ENCODE measurements around the gene EMC9.

Gene EMC9

DNA sequence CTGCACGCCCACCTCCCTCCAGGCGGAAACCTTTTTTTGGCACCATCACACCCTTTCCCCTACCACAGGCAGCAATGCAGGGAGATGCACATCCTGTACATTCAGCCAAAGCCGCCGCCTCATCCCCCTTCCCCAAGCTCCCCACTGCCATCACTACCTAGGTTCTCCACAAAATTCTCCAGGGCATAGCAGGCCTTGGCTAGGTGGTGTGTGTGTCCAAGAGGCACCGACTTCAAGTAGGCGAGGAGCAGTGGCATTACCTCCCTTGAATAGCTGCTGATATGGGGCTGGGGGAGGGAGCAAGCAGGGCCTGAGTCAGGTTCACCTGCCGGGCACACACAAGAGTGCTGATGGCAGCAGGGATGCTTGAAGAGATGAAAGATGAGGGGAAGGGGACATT, 43.6 kb upstream of the EMC9 start:
- Histone ChIP-seq H3K27ac (no peak overlapping the region), H3K27me3 (ENCODE audit: insufficient read depth, low read depth) (no peaks in the 10 kb centered on the region), H3K4me3 (IDR thresholded peaks at IDR 0.05; ENCODE audit: insufficient read depth, low read depth, low read length) (no peak overlapping the region), H3K36me3 (ENCODE audit: insufficient read depth) (no peaks in the 10 kb centered on the region), H3K79me2 (ENCODE audit: insufficient read depth, low read depth) (peaks cover 7% of the 10 kb centered on the region; the same call in 1 of the 2 replicates), H2AFZ (ENCODE audit: low read depth) (no peak overlapping the region), H3K9ac (no peak overlapping the region), H3K4me1 (ENCODE audit: low read depth, poor library complexity, severe bottlenecking) (peaks cover 14% of the 10 kb centered on the region), H3K4me2 (no peak overlapping the region), H4K20me1 (ENCODE audit: insufficient read depth) (no peaks in the 10 kb centered on the region)
- no peak for TF ChIP-seq CTCF (conservative IDR thresholded peaks at IDR 0.05; ENCODE audit: low read depth, low read length)

GRCh38 chr14:24184104-24184970, 42.9 kb upstream of the EMC9 start:
- Histone ChIP-seq H2AFZ (ENCODE audit: low read depth) (no peak overlapping the region), H4K20me1 (ENCODE audit: insufficient read depth) (no peaks in the 10 kb centered on the region), H3K9ac (no peak overlapping the region), H3K4me2 (no peak overlapping the region), H3K27ac (no peak overlapping the region), H3K79me2 (ENCODE audit: insufficient read depth, low read depth) (peaks cover 7% of the 10 kb centered on the region; the same call in 1 of the 2 replicates), H3K27me3 (ENCODE audit: insufficient read depth, low read depth) (no peaks in the 10 kb centered on the region), H3K4me3 (IDR thresholded peaks at IDR 0.05; ENCODE audit: insufficient read depth, low read depth, low read length) (no peak overlapping the region), H3K4me1 (ENCODE audit: low read depth, poor library complexity, severe bottlenecking) (peaks cover 14% of the 10 kb centered on the region), H3K36me3 (ENCODE audit: insufficient read depth) (no peaks in the 10 kb centered on the region)
- TF ChIP-seq CTCF (conservative IDR thresholded peaks at IDR 0.05; ENCODE audit: low read depth, low read length): no peak

- no peaks in the 10 kb centered on the region for H3K36me3 ChIP-seq (ENCODE audit: insufficient read depth)
- no peak overlapping the region for H2AFZ ChIP-seq (ENCODE audit: low read depth)
- H3K4me2 ChIP-seq: no peak overlapping the region
- H3K9ac ChIP-seq: no peak overlapping the region
- TF ChIP-seq CTCF (conservative IDR thresholded peaks at IDR 0.05; ENCODE audit: low read depth, low read length): no peak
- H3K79me2 ChIP-seq (ENCODE audit: insufficient read depth, low read depth): peaks cover 7% of the 10 kb centered on the region; the same call in 1 of the 2 replicates
- H4K20me1 ChIP-seq (ENCODE audit: insufficient read depth): no peaks in the 10 kb centered on the region
- no peaks in the 10 kb centered on the region for H3K27me3 ChIP-seq (ENCODE audit: insufficient read depth, low read depth)
- no peak overlapping the region for H3K27ac ChIP-seq
- H3K4me3 ChIP-seq (IDR thresholded peaks at IDR 0.05; ENCODE audit: insufficient read depth, low read depth, low read length): no peak overlapping the region
- peaks cover 9% of the 10 kb centered on the region for H3K4me1 ChIP-seq (ENCODE audit: low read depth, poor library complexity, severe bottlenecking)
These were observed 41.7 kb upstream of the EMC9 start for GRCh38 chr14:24183014-24183481.

DNA sequence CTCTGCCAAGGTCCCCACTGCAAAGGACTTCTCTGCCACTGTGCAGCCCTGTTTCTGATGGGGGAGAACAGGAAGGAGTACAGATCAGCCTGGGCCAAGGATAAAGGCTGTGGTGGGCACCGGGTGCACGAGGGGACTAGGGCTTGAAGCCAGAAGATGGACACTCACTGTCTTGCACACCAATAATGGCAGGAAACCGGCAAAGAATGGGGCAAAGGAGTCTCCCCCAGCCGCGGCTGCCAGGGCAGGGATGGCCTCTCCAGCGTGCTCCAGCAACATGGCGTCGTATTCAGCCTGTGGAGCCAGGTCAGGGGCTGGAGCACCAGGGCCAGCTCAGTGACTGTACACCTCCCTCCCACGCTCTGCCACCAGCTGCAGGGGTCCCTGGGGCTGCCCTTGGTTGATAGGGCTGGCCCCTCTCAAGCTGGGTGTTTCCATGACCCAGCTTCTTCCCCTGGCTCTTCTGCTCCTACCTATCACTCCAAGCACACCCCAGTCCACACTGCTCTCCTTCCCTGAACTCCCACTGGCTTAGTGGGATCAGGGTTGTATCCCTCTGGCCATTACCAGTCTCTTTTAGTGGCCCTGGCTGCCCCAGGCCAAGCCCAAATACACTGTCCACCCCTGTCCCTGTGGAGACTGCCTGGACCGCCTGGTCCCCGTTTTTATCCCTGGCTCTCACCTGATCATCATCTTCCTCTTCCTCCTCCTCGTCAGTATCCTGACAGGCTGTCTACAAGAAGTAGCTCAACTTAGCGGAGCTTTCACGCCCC, 40.9 kb upstream of the EMC9 start:
- H2AFZ ChIP-seq (ENCODE audit: low read depth): no peak overlapping the region
- TF ChIP-seq CTCF (conservative IDR thresholded peaks at IDR 0.05; ENCODE audit: low read depth, low read length): no peak
- no peak overlapping the region for H3K9ac ChIP-seq
- H4K20me1 ChIP-seq (ENCODE audit: insufficient read depth): no peaks in the 10 kb centered on the region
- no peaks in the 10 kb centered on the region for H3K27me3 ChIP-seq (ENCODE audit: insufficient read depth, low read depth)
- no peak overlapping the region for H3K4me2 ChIP-seq
- H3K79me2 ChIP-seq (ENCODE audit: insufficient read depth, low read depth): peaks cover 3% of the 10 kb centered on the region; the same call in 1 of the 2 replicates
- H3K27ac ChIP-seq: no peak overlapping the region
- H3K36me3 ChIP-seq (ENCODE audit: insufficient read depth): no peaks in the 10 kb centered on the region
- no peak overlapping the region for H3K4me3 ChIP-seq (IDR thresholded peaks at IDR 0.05; ENCODE audit: insufficient read depth, low read depth, low read length)
- peaks cover 2% of the 10 kb centered on the region for H3K4me1 ChIP-seq (ENCODE audit: low read depth, poor library complexity, severe bottlenecking)
